HEK293T (cell line): ENCODE data around the gene DHCR7.

Experiments
- BHLHE40 ChIP-seq: fragments of 450-650 bp; IDR thresholded peaks from 2 replicates; pipeline ENCODE4 v1.6.1; 2016; ENCODE audit warnings: mild to moderate bottlenecking, moderate library complexity, borderline replicate concordance
- ELF4 ChIP-seq: fragments of 450-650 bp; IDR thresholded peaks from 2 replicates; pipeline ENCODE4 v1.6.1; 2017; ENCODE audit warnings: antibody characterized with exemption
- FOXA1 ChIP-seq: fragments of 450-650 bp; IDR thresholded peaks from 2 replicates; pipeline ENCODE4 v1.6.1; 2016; ENCODE audit warnings: mild to moderate bottlenecking
- FOXK2 ChIP-seq: fragments of 450-650 bp; IDR thresholded peaks from 2 replicates; pipeline ENCODE4 v1.6.1; 2016; ENCODE audit warnings: mild to moderate bottlenecking
- FOXM1 ChIP-seq: fragments of 450-650 bp; IDR thresholded peaks from 2 replicates; pipeline ENCODE4 v1.6.1; 2017; ENCODE audit warnings: mild to moderate bottlenecking, borderline replicate concordance
- LEF1 ChIP-seq: fragments of 450-650 bp; IDR thresholded peaks from 2 replicates; pipeline ENCODE4 v1.6.1; 2017; ENCODE audit warnings: mild to moderate bottlenecking, borderline replicate concordance
- NFRKB ChIP-seq: fragments of 450-650 bp; IDR thresholded peaks from 2 replicates; pipeline ENCODE4 v1.6.1; 2016; ENCODE audit warnings: mild to moderate bottlenecking, moderate library complexity
- SP1 ChIP-seq: fragments of 450-650 bp; IDR thresholded peaks from 2 replicates; pipeline ENCODE4 v1.6.1; 2017
- SUZ12 ChIP-seq: fragments of 450-650 bp; IDR thresholded peaks from 2 replicates; pipeline ENCODE4 v1.6.1; 2016; ENCODE audit warnings: mild to moderate bottlenecking
- TARDBP ChIP-seq: fragments of 450-650 bp; IDR thresholded peaks from 2 replicates; pipeline ENCODE4 v1.6.1; 2016

- TF ChIP-seq SP1 (no peak), NFRKB (no peak), BHLHE40 (no peak), ELF4 (no peak), FOXK2 (no peak), SUZ12 (no peak), FOXA1 (no peak), LEF1 (no peak), TARDBP (no peak), FOXM1 (no peak)
Measured at GRCh38 chr11:71466358-71466757, 18.2 kb upstream of the DHCR7 start.
